Fibroblast of lung (primary cell): ENCODE data around the gene TMEM255B. TPM values are rescaled to one million over a fixed set of nuclear protein-coding genes. Genes with fewer than 3 reads are reported as not detected.

Source experiments
- DNase-seq, 2 donors: peaks; one replicate each; pipeline versions ENCODE4 v3.0.0 to v3.0.0-alpha.2; 2010; ENCODE audit warnings: low read depth in 2 of 2
- H2AFZ ChIP-seq: 2 replicates; pipeline ENCODE4 v1.5.1; 2012; ENCODE audit warnings: low read length, control low read depth, inconsistent platforms
- H3K27ac ChIP-seq: 2 replicates; pipeline ENCODE4 v1.5.1; 2011; ENCODE audit warnings: low read length, control low read depth; ENCODE audit not compliant: insufficient read depth
- H3K27me3 ChIP-seq: 2 replicates; pipeline ENCODE4 v1.5.1; 2011; ENCODE audit warnings: mild to moderate bottlenecking, low read length; ENCODE audit not compliant: control insufficient read depth, insufficient read depth
- H3K36me3 ChIP-seq: 2 replicates; pipeline ENCODE4 v1.5.1; 2011; ENCODE audit warnings: low read length; ENCODE audit not compliant: control insufficient read depth, insufficient read depth
- H3K4me1 ChIP-seq: 2 replicates; pipeline ENCODE4 v1.5.1; 2011; ENCODE audit warnings: low read length; ENCODE audit not compliant: control insufficient read depth, insufficient read depth; ENCODE audit errors: extremely low read depth
- H3K4me2 ChIP-seq: 2 replicates; pipeline ENCODE4 v1.5.1; 2011; ENCODE audit warnings: low read length, control low read depth; ENCODE audit not compliant: insufficient read depth; ENCODE audit errors: extremely low read depth
- H3K4me3 ChIP-seq, 4 experiments: fragments of 200-600 bp in 1 of 4; sonication (generic) in 1 of 4; replicated peaks in 1 of 4; 2 replicates each; pipeline ENCODE4 v1.5.1; 2011 to 2016; ENCODE audit warnings: low read length in 4 of 4, low read depth in 3 of 4, mild to moderate bottlenecking in 3 of 4, control low read depth in 2 of 4, inconsistent platforms in 1 of 4, mixed read lengths in 1 of 4; ENCODE audit not compliant: insufficient read depth in 1 of 4; ENCODE audit errors: control extremely low read depth in 1 of 4
- H3K79me2 ChIP-seq: 2 replicates; pipeline ENCODE4 v1.5.1; 2012; ENCODE audit warnings: mild to moderate bottlenecking, low read length, inconsistent platforms; ENCODE audit not compliant: control insufficient read depth, insufficient read depth
- H3K9ac ChIP-seq: 2 replicates; pipeline ENCODE4 v1.5.1; 2011; ENCODE audit warnings: mild to moderate bottlenecking, low read length, control low read depth; ENCODE audit not compliant: insufficient read depth
- H3K9me3 ChIP-seq: 2 replicates; pipeline ENCODE4 v1.5.1; 2012; ENCODE audit warnings: low read depth, low read length; ENCODE audit not compliant: control insufficient read depth, insufficient read depth
- H4K20me1 ChIP-seq: 2 replicates; pipeline ENCODE4 v1.5.1; 2011; ENCODE audit warnings: low read length; ENCODE audit not compliant: control insufficient read depth, insufficient read depth; ENCODE audit errors: extremely low read depth
- EZH2 ChIP-seq: IDR thresholded peaks from 2 replicates; pipeline ENCODE4 v1.5.1; 2012; ENCODE audit warnings: low read length, control low read depth, mild to moderate bottlenecking; ENCODE audit errors: missing control alignments
- polyA plus RNA-seq, 2 donors: library from polyadenylated mRNA; depleted of rRNA in 1 of 2; stranded (reverse) in 1 of 2; unstranded in 1 of 2; fragments of >200 nt; gene quantifications; 2 replicates each; pipeline ENCODE4 v1.2.1, GENCODE V29; 2011 to 2012; ENCODE audit warnings: missing spikeins in 1 of 2
- total RNA-seq: library from RNA; depleted of rRNA; stranded (reverse); fragments of >200 nt; gene quantifications from 2 replicates; pipeline ENCODE4 v1.2.1, GENCODE V29; 2014
- TF ChIP-seq, protein P1 (sequence below), 2 donors: IDR thresholded peaks in 1 of 2; conservative IDR thresholded peaks in 1 of 2; 1 replicate in 1 of 2; 2 replicates in 1 of 2; pipeline ENCODE4 v1.5.1; 2011 to 2012; ENCODE audit warnings: low read length in 2 of 2, control low read depth in 1 of 2, inconsistent platforms in 1 of 2, low read depth in 1 of 2, mild to moderate bottlenecking in 1 of 2

The TMEM255B gene
- total and polyA plus RNA-seq, 2 donors (not counting 1 experiment from before 2014, with no cell fraction given) = 2.4 to 10.4 TPM

DNA sequence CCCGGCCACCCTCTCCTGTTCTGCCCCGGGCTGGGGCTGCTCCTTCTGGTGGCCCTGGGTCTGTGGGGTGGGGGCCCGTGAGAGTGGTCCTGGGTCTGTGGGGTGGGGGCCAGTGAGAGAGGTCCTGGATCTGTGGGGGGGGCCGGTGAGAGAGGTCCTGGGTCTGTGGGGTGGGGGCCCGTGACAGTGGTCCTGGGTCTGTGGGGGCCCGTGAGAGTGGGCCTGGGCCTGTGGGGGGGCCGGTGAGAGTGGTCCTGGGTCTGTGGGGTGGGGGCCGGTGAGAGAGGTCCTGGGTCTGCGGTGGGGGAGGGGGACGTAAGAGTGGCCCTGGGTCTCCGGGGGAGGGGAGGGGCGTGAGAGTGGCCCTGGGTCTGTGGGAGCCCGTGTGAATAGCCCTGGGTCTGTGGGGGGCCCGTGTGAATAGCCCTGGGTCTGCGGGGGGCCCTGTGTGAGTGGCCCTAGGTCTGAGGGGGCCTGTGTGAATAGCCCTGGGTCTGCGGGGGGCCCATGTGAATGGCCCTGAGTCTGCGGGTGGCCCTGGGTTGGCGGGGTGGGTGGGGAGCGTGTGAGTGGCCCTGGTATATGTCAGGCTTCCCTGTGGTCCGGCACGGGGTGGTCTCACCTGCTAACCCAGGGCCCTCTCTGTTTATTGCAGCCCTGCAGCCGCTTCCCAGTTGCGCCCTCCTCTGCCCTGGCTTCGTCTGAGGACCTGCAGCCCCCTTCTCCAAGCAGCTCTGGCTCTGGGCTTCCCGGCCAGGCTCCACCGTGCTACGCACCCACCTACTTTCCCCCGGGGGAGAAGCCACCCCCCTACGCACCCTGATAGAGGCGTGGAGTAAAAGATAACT is 52.3 kb downstream of the TMEM255B start:
- H3K4me1 ChIP-seq = peaks cover 10% of the 10 kb centered on the region
- no peak overlapping the region for H2AFZ ChIP-seq
- H3K9me3 ChIP-seq = no peaks in the 10 kb centered on the region
- no peaks in the 10 kb centered on the region for H4K20me1 ChIP-seq
- no peak overlapping the region for H3K27ac ChIP-seq
- H3K4me2 ChIP-seq = no peak overlapping the region
- no peak for DNase-seq
- H3K36me3 ChIP-seq = no peaks in the 10 kb centered on the region
- H3K9ac ChIP-seq = no peak overlapping the region
- TF ChIP-seq, protein P1, sequence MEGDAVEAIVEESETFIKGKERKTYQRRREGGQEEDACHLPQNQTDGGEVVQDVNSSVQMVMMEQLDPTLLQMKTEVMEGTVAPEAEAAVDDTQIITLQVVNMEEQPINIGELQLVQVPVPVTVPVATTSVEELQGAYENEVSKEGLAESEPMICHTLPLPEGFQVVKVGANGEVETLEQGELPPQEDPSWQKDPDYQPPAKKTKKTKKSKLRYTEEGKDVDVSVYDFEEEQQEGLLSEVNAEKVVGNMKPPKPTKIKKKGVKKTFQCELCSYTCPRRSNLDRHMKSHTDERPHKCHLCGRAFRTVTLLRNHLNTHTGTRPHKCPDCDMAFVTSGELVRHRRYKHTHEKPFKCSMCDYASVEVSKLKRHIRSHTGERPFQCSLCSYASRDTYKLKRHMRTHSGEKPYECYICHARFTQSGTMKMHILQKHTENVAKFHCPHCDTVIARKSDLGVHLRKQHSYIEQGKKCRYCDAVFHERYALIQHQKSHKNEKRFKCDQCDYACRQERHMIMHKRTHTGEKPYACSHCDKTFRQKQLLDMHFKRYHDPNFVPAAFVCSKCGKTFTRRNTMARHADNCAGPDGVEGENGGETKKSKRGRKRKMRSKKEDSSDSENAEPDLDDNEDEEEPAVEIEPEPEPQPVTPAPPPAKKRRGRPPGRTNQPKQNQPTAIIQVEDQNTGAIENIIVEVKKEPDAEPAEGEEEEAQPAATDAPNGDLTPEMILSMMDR (conservative IDR thresholded peaks at IDR 0.05 in 1 of 2, IDR thresholded peaks at IDR 0.05 in 1 of 2; ENCODE audit: low read depth in 1 of 2, low read length in 2 of 2) = no peak
- TF ChIP-seq EZH2 = no peak
- no peaks in the 10 kb centered on the region for H3K27me3 ChIP-seq
- no peaks in the 10 kb centered on the region for H3K79me2 ChIP-seq
- H3K4me3 ChIP-seq = no peak overlapping the region

DNA sequence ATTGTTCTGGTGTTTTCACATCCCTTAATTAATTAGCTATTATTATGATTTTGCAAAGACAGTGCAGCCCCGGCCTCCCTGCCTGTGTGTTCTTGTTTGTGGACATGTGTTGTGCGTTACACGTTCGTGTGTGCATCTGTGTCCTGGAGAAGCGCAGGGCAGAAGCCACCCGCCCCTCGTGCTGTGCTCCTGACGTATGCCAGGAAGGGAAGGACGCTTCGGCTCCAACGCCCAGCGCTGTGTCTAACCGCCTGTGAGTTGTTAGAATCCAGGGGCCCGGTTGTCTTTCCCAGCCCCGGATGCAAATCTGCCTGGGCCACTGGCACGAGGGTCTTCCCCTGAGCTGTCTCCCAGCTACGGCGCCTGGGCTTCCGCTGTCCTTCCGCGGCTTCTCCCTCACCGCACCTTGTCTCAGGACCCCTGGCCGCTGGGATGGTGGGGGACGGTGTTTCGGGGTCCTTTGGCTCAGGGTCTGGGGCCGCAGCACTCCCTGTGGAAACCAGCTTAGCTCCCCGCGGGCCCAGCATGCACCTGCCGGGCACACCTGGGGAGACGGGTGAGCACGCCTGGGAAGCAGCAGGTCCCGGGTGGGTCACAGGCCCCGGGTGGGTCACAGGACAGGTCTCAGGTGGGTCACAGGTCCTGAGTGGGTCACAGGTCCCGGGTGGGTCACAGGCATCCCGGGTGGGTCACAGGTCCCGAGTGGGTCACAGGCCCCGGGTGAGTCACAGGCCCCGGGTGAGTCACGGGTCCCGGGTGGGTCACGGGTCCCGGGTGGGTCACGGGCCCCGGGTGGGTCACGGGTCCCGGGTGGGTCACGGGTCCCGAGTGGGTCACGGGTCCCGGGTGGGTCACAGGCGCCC is 53.4 kb downstream of the TMEM255B start:
- Histone ChIP-seq H3K9me3 (no peaks in the 10 kb centered on the region), H3K27ac (no peak overlapping the region), H3K4me1 (peaks cover 18% of the 10 kb centered on the region), H3K9ac (no peak overlapping the region), H3K79me2 (no peaks in the 10 kb centered on the region), H2AFZ (no peak overlapping the region), H4K20me1 (no peaks in the 10 kb centered on the region), H3K36me3 (no peaks in the 10 kb centered on the region), H3K27me3 (no peaks in the 10 kb centered on the region), H3K4me3 (no peak overlapping the region), H3K4me2 (no peak overlapping the region)
- TF ChIP-seq EZH2 = no peak
- TF ChIP-seq, protein P1 (conservative IDR thresholded peaks at IDR 0.05 in 1 of 2, IDR thresholded peaks at IDR 0.05 in 1 of 2; ENCODE audit: low read depth in 1 of 2, low read length in 2 of 2) = no peak
- DNase-seq = no peak

DNA sequence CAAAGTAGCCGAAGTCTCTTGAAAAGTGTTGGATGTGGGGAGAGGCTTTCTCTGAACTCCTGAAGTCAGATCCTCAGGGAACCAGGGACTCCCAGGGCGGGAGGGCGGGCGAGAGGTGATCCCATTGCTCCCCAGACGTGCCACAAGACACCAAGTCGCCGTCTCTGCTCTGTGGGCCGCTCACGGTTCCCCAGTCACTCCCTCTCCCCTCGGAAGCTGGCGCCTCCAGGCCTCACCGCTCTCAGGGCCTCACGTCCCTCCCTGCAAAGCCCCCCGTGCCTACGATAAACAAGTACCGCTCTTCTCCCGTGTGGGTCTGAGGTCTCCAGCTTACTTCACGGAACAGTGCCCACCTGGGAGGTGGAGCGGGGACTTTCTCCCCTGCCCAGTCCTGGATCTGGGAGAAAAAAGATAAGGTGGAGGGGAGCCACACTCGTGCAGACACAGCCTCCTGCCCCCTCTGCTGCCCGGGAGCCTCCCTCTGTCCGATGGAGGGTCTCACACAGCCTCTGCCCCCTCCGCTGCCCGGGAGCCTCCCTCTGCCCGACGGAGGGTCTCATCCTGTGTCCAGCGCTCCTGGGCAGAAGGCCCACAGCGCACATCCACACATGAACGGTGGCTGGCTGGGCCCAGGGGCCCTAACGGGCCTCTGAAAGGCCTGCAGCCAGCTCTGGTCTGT is 54.2 kb downstream of the TMEM255B start:
- H3K9ac ChIP-seq = no peak overlapping the region
- H3K4me1 ChIP-seq = peaks cover 21% of the 10 kb centered on the region
- no peaks in the 10 kb centered on the region for H3K9me3 ChIP-seq
- no peak overlapping the region for H3K4me2 ChIP-seq
- DNase-seq = no peak
- no peak overlapping the region for H3K4me3 ChIP-seq
- no peaks in the 10 kb centered on the region for H4K20me1 ChIP-seq
- no peak for TF ChIP-seq EZH2
- TF ChIP-seq, protein P1 (conservative IDR thresholded peaks at IDR 0.05 in 1 of 2, IDR thresholded peaks at IDR 0.05 in 1 of 2; ENCODE audit: low read depth in 1 of 2, low read length in 2 of 2) = no peak
- H3K36me3 ChIP-seq = no peaks in the 10 kb centered on the region
- no peaks in the 10 kb centered on the region for H3K79me2 ChIP-seq
- no peak overlapping the region for H3K27ac ChIP-seq
- H2AFZ ChIP-seq = no peak overlapping the region
- H3K27me3 ChIP-seq = no peaks in the 10 kb centered on the region
